ENCODE measurements around the gene ZFYVE26.

Gene ZFYVE26

GRCh38 chr14:67817750-67818438 is 1.5 kb upstream of the ZFYVE26 start:
- Histone ChIP-seq H3K4me3 (ENCODE audit: low read depth in 1 of 2, low read length in 2 of 2) (no peak overlapping the region), H3K27ac (ENCODE audit: low read depth, low read length) (no peak overlapping the region), H3K4me1 (ENCODE audit: control insufficient read depth in 1 of 2, insufficient read depth in 2 of 2, low read length in 2 of 2) (peaks cover 18 to 19% of the 10 kb centered on the region in 2 donors)

GRCh38 chr14:67815573-67816225 is 691 bp downstream of the ZFYVE26 start:
- no peaks in the 10 kb centered on the region for H3K9me3 ChIP-seq (ENCODE audit: control insufficient read depth in 1 of 2, low read length in 2 of 2)
- peaks cover 4 to 9% of the 10 kb centered on the region in 2 donors for H3K36me3 ChIP-seq (ENCODE audit: control insufficient read depth in 1 of 2, insufficient read depth in 2 of 2, low read length in 2 of 2)
- peak overlapping the region; percentile 70 to 79 for H3K9ac ChIP-seq (ENCODE audit: low read depth in 1 of 2, low read length in 2 of 2)
- H3K27me3 ChIP-seq (ENCODE audit: control insufficient read depth in 1 of 2, insufficient read depth in 2 of 2, low read length in 2 of 2), result no peaks in the 10 kb centered on the region
- peak overlapping the region; percentile 92 to 95 for H3K4me3 ChIP-seq (ENCODE audit: low read depth in 1 of 2, low read length in 2 of 2)
- H3K27ac ChIP-seq (ENCODE audit: low read depth, low read length), result no peak overlapping the region
- peaks cover 14 to 15% of the 10 kb centered on the region in 2 donors for H3K4me1 ChIP-seq (ENCODE audit: control insufficient read depth in 1 of 2, insufficient read depth in 2 of 2, low read length in 2 of 2)

More at GRCh38 chr14:67817750-67818438, 1.5 kb upstream of the ZFYVE26 start:
- Histone ChIP-seq H3K36me3 (ENCODE audit: control insufficient read depth in 1 of 2, insufficient read depth in 2 of 2, low read length in 2 of 2) (no peaks in the 10 kb centered on the region), H3K27me3 (ENCODE audit: control insufficient read depth in 1 of 2, insufficient read depth in 2 of 2, low read length in 2 of 2) (no peaks in the 10 kb centered on the region), H3K9ac (ENCODE audit: low read depth in 1 of 2, low read length in 2 of 2) (no peak overlapping the region), H3K9me3 (ENCODE audit: control insufficient read depth in 1 of 2, low read length in 2 of 2) (no peaks in the 10 kb centered on the region)

GRCh38 chr14:67814821-67815220 is 1.6 kb downstream of the ZFYVE26 start:
- no peaks in the 10 kb centered on the region for H3K27me3 ChIP-seq (ENCODE audit: control insufficient read depth in 1 of 2, insufficient read depth in 2 of 2, low read length in 2 of 2)
- H3K27ac ChIP-seq (ENCODE audit: low read depth, low read length), result no peak overlapping the region
- H3K9me3 ChIP-seq (ENCODE audit: control insufficient read depth in 1 of 2, low read length in 2 of 2), result no peaks in the 10 kb centered on the region
- peaks cover 9 to 12% of the 10 kb centered on the region in 2 donors for H3K4me1 ChIP-seq (ENCODE audit: control insufficient read depth in 1 of 2, insufficient read depth in 2 of 2, low read length in 2 of 2)
- H3K4me3 ChIP-seq (ENCODE audit: low read depth in 1 of 2, low read length in 2 of 2), result no peak overlapping the region
- no peak overlapping the region for H3K9ac ChIP-seq (ENCODE audit: low read depth in 1 of 2, low read length in 2 of 2)
- H3K36me3 ChIP-seq (ENCODE audit: control insufficient read depth in 1 of 2, insufficient read depth in 2 of 2, low read length in 2 of 2), result peaks cover 4 to 12% of the 10 kb centered on the region in 2 donors

- H3K27ac ChIP-seq (ENCODE audit: low read depth, low read length), result no peak overlapping the region
- H3K27me3 ChIP-seq (ENCODE audit: control insufficient read depth in 1 of 2, insufficient read depth in 2 of 2, low read length in 2 of 2), result no peaks in the 10 kb centered on the region
- no peak overlapping the region for H3K9ac ChIP-seq (ENCODE audit: low read depth in 1 of 2, low read length in 2 of 2)
- H3K4me3 ChIP-seq (ENCODE audit: low read depth in 1 of 2, low read length in 2 of 2), result no peak overlapping the region
- H3K9me3 ChIP-seq (ENCODE audit: control insufficient read depth in 1 of 2, low read length in 2 of 2), result no peaks in the 10 kb centered on the region
- H3K36me3 ChIP-seq (ENCODE audit: control insufficient read depth in 1 of 2, insufficient read depth in 2 of 2, low read length in 2 of 2), result peaks cover 43 to 77% of the 10 kb centered on the region in 2 donors
- H3K4me1 ChIP-seq (ENCODE audit: control insufficient read depth in 1 of 2, insufficient read depth in 2 of 2, low read length in 2 of 2), result no peaks in the 10 kb centered on the region
Observed at GRCh38 chr14:67806246-67806645, 10.1 kb downstream of the ZFYVE26 start.

- Histone ChIP-seq H3K36me3 (ENCODE audit: control insufficient read depth in 1 of 2, insufficient read depth in 2 of 2, low read length in 2 of 2) (peaks cover 41 to 77% of the 10 kb centered on the region in 2 donors), H3K4me3 (ENCODE audit: low read depth in 1 of 2, low read length in 2 of 2) (no peak overlapping the region), H3K4me1 (ENCODE audit: control insufficient read depth in 1 of 2, insufficient read depth in 2 of 2, low read length in 2 of 2) (no peaks in the 10 kb centered on the region), H3K9me3 (ENCODE audit: control insufficient read depth in 1 of 2, low read length in 2 of 2) (no peaks in the 10 kb centered on the region), H3K9ac (ENCODE audit: low read depth in 1 of 2, low read length in 2 of 2) (no peak overlapping the region), H3K27me3 (ENCODE audit: control insufficient read depth in 1 of 2, insufficient read depth in 2 of 2, low read length in 2 of 2) (no peaks in the 10 kb centered on the region), H3K27ac (ENCODE audit: low read depth, low read length) (no peak overlapping the region)
Observed at GRCh38 chr14:67800743-67801142, 15.6 kb downstream of the ZFYVE26 start.

GRCh38 chr14:67798731-67799130 is 17.7 kb downstream of the ZFYVE26 start:
- no peaks in the 10 kb centered on the region for H3K4me1 ChIP-seq (ENCODE audit: control insufficient read depth in 1 of 2, insufficient read depth in 2 of 2, low read length in 2 of 2)
- no peak overlapping the region for H3K27ac ChIP-seq (ENCODE audit: low read depth, low read length)
- H3K9me3 ChIP-seq (ENCODE audit: control insufficient read depth in 1 of 2, low read length in 2 of 2), result no peaks in the 10 kb centered on the region
- H3K27me3 ChIP-seq (ENCODE audit: control insufficient read depth in 1 of 2, insufficient read depth in 2 of 2, low read length in 2 of 2), result no peaks in the 10 kb centered on the region
- H3K36me3 ChIP-seq (ENCODE audit: control insufficient read depth in 1 of 2, insufficient read depth in 2 of 2, low read length in 2 of 2), result peaks cover 37 to 75% of the 10 kb centered on the region in 2 donors
- H3K9ac ChIP-seq (ENCODE audit: low read depth in 1 of 2, low read length in 2 of 2), result no peak overlapping the region
- no peak overlapping the region for H3K4me3 ChIP-seq (ENCODE audit: low read depth in 1 of 2, low read length in 2 of 2)

GRCh38 chr14:67787673-67788072 is 28.7 kb downstream of the ZFYVE26 start:
- Histone ChIP-seq H3K27ac (ENCODE audit: low read depth, low read length) (no peak overlapping the region), H3K27me3 (ENCODE audit: control insufficient read depth in 1 of 2, insufficient read depth in 2 of 2, low read length in 2 of 2) (no peaks in the 10 kb centered on the region), H3K4me1 (ENCODE audit: control insufficient read depth in 1 of 2, insufficient read depth in 2 of 2, low read length in 2 of 2) (no peaks in the 10 kb centered on the region), H3K9ac (ENCODE audit: low read depth in 1 of 2, low read length in 2 of 2) (no peak overlapping the region), H3K4me3 (ENCODE audit: low read depth in 1 of 2, low read length in 2 of 2) (no peak overlapping the region), H3K9me3 (ENCODE audit: control insufficient read depth in 1 of 2, low read length in 2 of 2) (no peaks in the 10 kb centered on the region), H3K36me3 (ENCODE audit: control insufficient read depth in 1 of 2, insufficient read depth in 2 of 2, low read length in 2 of 2) (peaks cover 44 to 75% of the 10 kb centered on the region in 2 donors)

- Histone ChIP-seq H3K4me3 (ENCODE audit: low read depth in 1 of 2, low read length in 2 of 2) (no peak overlapping the region), H3K4me1 (ENCODE audit: control insufficient read depth in 1 of 2, insufficient read depth in 2 of 2, low read length in 2 of 2) (no peaks in the 10 kb centered on the region), H3K9ac (ENCODE audit: low read depth in 1 of 2, low read length in 2 of 2) (no peak overlapping the region), H3K9me3 (ENCODE audit: control insufficient read depth in 1 of 2, low read length in 2 of 2) (no peaks in the 10 kb centered on the region), H3K27me3 (ENCODE audit: control insufficient read depth in 1 of 2, insufficient read depth in 2 of 2, low read length in 2 of 2) (no peaks in the 10 kb centered on the region), H3K36me3 (ENCODE audit: control insufficient read depth in 1 of 2, insufficient read depth in 2 of 2, low read length in 2 of 2) (peaks cover 61 to 93% of the 10 kb centered on the region in 2 donors), H3K27ac (ENCODE audit: low read depth, low read length) (no peak overlapping the region)
Observed at GRCh38 chr14:67785270-67786109, 30.9 kb downstream of the ZFYVE26 start.

GRCh38 chr14:67784244-67784823 is 32.1 kb downstream of the ZFYVE26 start:
- no peak overlapping the region for H3K4me3 ChIP-seq (ENCODE audit: low read depth in 1 of 2, low read length in 2 of 2)
- H3K9ac ChIP-seq (ENCODE audit: low read depth in 1 of 2, low read length in 2 of 2), result no peak overlapping the region
- no peak overlapping the region for H3K27ac ChIP-seq (ENCODE audit: low read depth, low read length)
- H3K9me3 ChIP-seq (ENCODE audit: control insufficient read depth in 1 of 2, low read length in 2 of 2), result no peaks in the 10 kb centered on the region
- no peaks in the 10 kb centered on the region for H3K4me1 ChIP-seq (ENCODE audit: control insufficient read depth in 1 of 2, insufficient read depth in 2 of 2, low read length in 2 of 2)
- no peaks in the 10 kb centered on the region for H3K27me3 ChIP-seq (ENCODE audit: control insufficient read depth in 1 of 2, insufficient read depth in 2 of 2, low read length in 2 of 2)
- H3K36me3 ChIP-seq (ENCODE audit: control insufficient read depth in 1 of 2, insufficient read depth in 2 of 2, low read length in 2 of 2), result peaks cover 61 to 87% of the 10 kb centered on the region in 2 donors
